Measurements from ENCODE around the gene VPS13A.

Gene VPS13A

GRCh38 chr9:77424993-77425392 is 247.7 kb downstream of the VPS13A start:
- H3K9ac ChIP-seq (ENCODE audit: low read length) = no peak overlapping the region
- no peak overlapping the region for H3K4me3 ChIP-seq (ENCODE audit: low read depth, low read length)
- H3K36me3 ChIP-seq (ENCODE audit: control insufficient read depth in 1 of 2, insufficient read depth in 2 of 2, low read length in 2 of 2) = no peaks in the 10 kb centered on the region
- H2AK5ac ChIP-seq (ENCODE audit: low read length) = no peak overlapping the region
- H2AFZ ChIP-seq (ENCODE audit: insufficient read depth, low read length, poor library complexity) = no peak overlapping the region
- no peak overlapping the region for H3K4ac ChIP-seq (ENCODE audit: low read depth, low read length)
- no peak overlapping the region for H3K4me2 ChIP-seq (ENCODE audit: low read length)
- no peak overlapping the region for H3K27ac ChIP-seq (ENCODE audit: low read depth, low read length)
- H4K91ac ChIP-seq (ENCODE audit: low read depth, low read length) = no peak overlapping the region
- no peak overlapping the region for H4K8ac ChIP-seq (ENCODE audit: low read depth, low read length)
- no peak overlapping the region for H2BK12ac ChIP-seq (ENCODE audit: low read length)
- H3K79me1 ChIP-seq (ENCODE audit: low read length) = no peaks in the 10 kb centered on the region
- H3K14ac ChIP-seq (ENCODE audit: low read length) = no peak overlapping the region
- WGBS (ENCODE audit: extremely low coverage, insufficient coverage, insufficient read length) = no CpG with 5 or more reads among the region's 2 CpGs
- no peaks in the 10 kb centered on the region for H3K79me2 ChIP-seq (ENCODE audit: control insufficient read depth, insufficient read depth, low read length, poor library complexity)
- DNase-seq = no peak
- no peak overlapping the region for H4K12ac ChIP-seq (ENCODE audit: low read depth, low read length)
- peaks cover 1% of the 10 kb centered on the region for H3K9me3 ChIP-seq (ENCODE audit: insufficient read depth, low read depth, low read length)
- H2BK5ac ChIP-seq (ENCODE audit: low read depth, low read length, poor library complexity) = no peak overlapping the region
- H3K4me1 ChIP-seq (ENCODE audit: control insufficient read depth in 1 of 2, insufficient read depth in 2 of 2, low read length in 2 of 2) = peaks cover 0 to 4% of the 10 kb centered on the region in 2 experiments
- H2BK120ac ChIP-seq (ENCODE audit: insufficient read depth, low read length, poor library complexity) = no peak overlapping the region
- H3K18ac ChIP-seq (ENCODE audit: low read length) = no peak overlapping the region
- H3K23ac ChIP-seq (ENCODE audit: low read length) = no peak overlapping the region
- no peaks in the 10 kb centered on the region for H3K27me3 ChIP-seq (ENCODE audit: insufficient read depth, low read length)

DNA sequence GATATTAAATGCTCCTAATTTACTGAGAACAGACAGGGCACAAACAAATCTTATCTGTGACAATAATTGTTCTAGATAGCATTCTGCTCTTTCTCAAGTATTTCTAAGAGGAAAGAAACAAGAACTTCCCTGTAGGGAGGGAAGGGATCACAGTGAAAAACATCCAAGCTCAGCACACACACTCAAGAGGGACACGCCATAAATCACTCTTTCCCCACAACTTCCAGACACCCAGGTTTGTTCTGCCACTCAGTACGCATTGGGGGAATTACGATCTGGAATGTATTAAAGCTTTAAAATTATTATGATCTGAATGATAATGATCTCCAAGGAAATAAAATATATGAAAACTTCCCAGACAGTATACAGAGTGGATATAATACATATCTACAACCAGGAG is 249.4 kb downstream of the VPS13A start:
- peaks cover 0 to 4% of the 10 kb centered on the region in 2 experiments for H3K4me1 ChIP-seq (ENCODE audit: control insufficient read depth in 1 of 2, insufficient read depth in 2 of 2, low read length in 2 of 2)
- WGBS (ENCODE audit: extremely low coverage, insufficient coverage, insufficient read length) = no CpG with 5 or more reads among the region's 3 CpGs
- H3K79me1 ChIP-seq (ENCODE audit: low read length) = no peaks in the 10 kb centered on the region
- H4K8ac ChIP-seq (ENCODE audit: low read depth, low read length) = no peak overlapping the region
- no peak overlapping the region for H2BK120ac ChIP-seq (ENCODE audit: insufficient read depth, low read length, poor library complexity)
- no peak overlapping the region for H3K23ac ChIP-seq (ENCODE audit: low read length)
- H3K9ac ChIP-seq (ENCODE audit: low read length) = no peak overlapping the region
- H3K4me3 ChIP-seq (ENCODE audit: low read depth, low read length) = no peak overlapping the region
- no peaks in the 10 kb centered on the region for H3K36me3 ChIP-seq (ENCODE audit: control insufficient read depth in 1 of 2, insufficient read depth in 2 of 2, low read length in 2 of 2)
- H2BK5ac ChIP-seq (ENCODE audit: low read depth, low read length, poor library complexity) = no peak overlapping the region
- no peak overlapping the region for H3K18ac ChIP-seq (ENCODE audit: low read length)
- H3K4me2 ChIP-seq (ENCODE audit: low read length) = no peak overlapping the region
- peaks cover 1% of the 10 kb centered on the region for H3K9me3 ChIP-seq (ENCODE audit: insufficient read depth, low read depth, low read length)
- no peak overlapping the region for H4K12ac ChIP-seq (ENCODE audit: low read depth, low read length)
- no peak overlapping the region for H2BK12ac ChIP-seq (ENCODE audit: low read length)
- no peaks in the 10 kb centered on the region for H3K79me2 ChIP-seq (ENCODE audit: control insufficient read depth, insufficient read depth, low read length, poor library complexity)
- no peak overlapping the region for H3K14ac ChIP-seq (ENCODE audit: low read length)
- H3K4ac ChIP-seq (ENCODE audit: low read depth, low read length) = no peak overlapping the region
- no peak overlapping the region for H2AK5ac ChIP-seq (ENCODE audit: low read length)
- H2AFZ ChIP-seq (ENCODE audit: insufficient read depth, low read length, poor library complexity) = no peak overlapping the region
- H3K27me3 ChIP-seq (ENCODE audit: insufficient read depth, low read length) = no peaks in the 10 kb centered on the region
- H3K27ac ChIP-seq (ENCODE audit: low read depth, low read length) = no peak overlapping the region
- H4K91ac ChIP-seq (ENCODE audit: low read depth, low read length) = no peak overlapping the region
- no peak for DNase-seq

DNA sequence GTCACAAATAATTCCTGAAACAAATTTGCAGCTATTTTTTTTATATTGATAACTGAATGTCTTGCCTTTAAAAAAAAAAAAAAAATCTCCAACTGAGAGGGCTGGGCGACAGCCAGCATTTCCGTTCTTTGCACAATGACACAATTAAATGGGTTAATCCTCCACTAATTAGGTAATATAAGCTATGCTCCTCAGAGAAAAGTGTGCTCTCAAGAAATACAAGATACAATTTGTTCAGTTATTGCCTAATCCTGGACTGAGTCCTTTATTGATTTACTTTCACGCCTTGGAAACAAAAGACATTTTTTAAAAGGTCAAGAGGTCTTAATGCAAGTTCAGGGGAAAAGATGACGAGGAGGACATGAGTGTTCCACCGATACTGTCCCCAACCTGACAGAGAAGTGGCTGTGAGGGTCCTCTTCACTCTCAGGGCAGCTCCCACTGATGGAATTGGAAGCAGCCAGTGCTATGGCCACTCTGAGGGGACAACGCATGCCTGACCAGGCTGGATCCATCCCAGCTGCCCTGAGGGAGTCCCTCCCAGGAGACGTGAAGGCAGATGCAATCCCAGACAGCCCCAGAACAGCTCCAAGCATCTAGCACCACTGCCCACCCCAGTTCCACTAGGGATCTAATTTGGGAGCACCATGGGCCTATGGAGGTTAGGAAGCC is 250.1 kb downstream of the VPS13A start:
- WGBS (ENCODE audit: extremely low coverage, insufficient coverage, insufficient read length) = no CpG with 5 or more reads among the region's 7 CpGs
- Histone ChIP-seq H3K36me3 (ENCODE audit: control insufficient read depth in 1 of 2, insufficient read depth in 2 of 2, low read length in 2 of 2) (no peaks in the 10 kb centered on the region), H4K12ac (ENCODE audit: low read depth, low read length) (no peak overlapping the region), H3K18ac (ENCODE audit: low read length) (no peak overlapping the region), H3K79me1 (ENCODE audit: low read length) (no peaks in the 10 kb centered on the region), H3K4me1 (ENCODE audit: control insufficient read depth in 1 of 2, insufficient read depth in 2 of 2, low read length in 2 of 2) (peaks cover 0 to 4% of the 10 kb centered on the region in 2 experiments), H3K4ac (ENCODE audit: low read depth, low read length) (no peak overlapping the region), H3K9me3 (ENCODE audit: insufficient read depth, low read depth, low read length) (peaks cover 1% of the 10 kb centered on the region), H3K14ac (ENCODE audit: low read length) (no peak overlapping the region), H3K9ac (ENCODE audit: low read length) (no peak overlapping the region), H3K4me3 (ENCODE audit: low read depth, low read length) (no peak overlapping the region), H3K27me3 (ENCODE audit: insufficient read depth, low read length) (no peaks in the 10 kb centered on the region), H2BK5ac (ENCODE audit: low read depth, low read length, poor library complexity) (no peak overlapping the region), H2AFZ (ENCODE audit: insufficient read depth, low read length, poor library complexity) (no peak overlapping the region), H2BK12ac (ENCODE audit: low read length) (no peak overlapping the region), H3K4me2 (ENCODE audit: low read length) (no peak overlapping the region), H3K79me2 (ENCODE audit: control insufficient read depth, insufficient read depth, low read length, poor library complexity) (no peaks in the 10 kb centered on the region), H3K27ac (ENCODE audit: low read depth, low read length) (no peak overlapping the region), H3K23ac (ENCODE audit: low read length) (no peak overlapping the region), H2BK120ac (ENCODE audit: insufficient read depth, low read length, poor library complexity) (no peak overlapping the region), H2AK5ac (ENCODE audit: low read length) (no peak overlapping the region), H4K91ac (ENCODE audit: low read depth, low read length) (no peak overlapping the region), H4K8ac (ENCODE audit: low read depth, low read length) (no peak overlapping the region)
- no peak for DNase-seq

DNA sequence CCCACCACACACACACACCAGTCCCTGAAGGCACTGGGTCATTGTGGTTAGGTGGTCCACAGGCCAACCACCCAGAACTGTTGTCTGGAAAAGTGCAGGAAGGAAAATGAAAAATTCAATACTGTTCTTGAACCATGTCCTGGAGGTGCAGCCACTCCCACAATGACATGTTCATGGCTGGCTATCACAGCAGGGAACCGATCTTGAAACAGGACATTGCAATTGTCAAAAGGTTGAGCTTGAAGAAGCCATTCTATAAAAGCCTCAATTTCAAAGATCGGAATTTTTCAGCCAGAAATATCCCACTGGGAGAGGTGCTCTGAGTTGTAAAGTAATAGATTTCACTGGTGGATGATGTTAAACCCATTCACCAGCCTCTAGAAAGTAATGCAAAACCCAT is 252.6 kb downstream of the VPS13A start:
- Histone ChIP-seq H2BK120ac (ENCODE audit: insufficient read depth, low read length, poor library complexity) (no peak overlapping the region), H3K27ac (ENCODE audit: low read depth, low read length) (no peak overlapping the region), H4K91ac (ENCODE audit: low read depth, low read length) (no peak overlapping the region), H3K23ac (ENCODE audit: low read length) (no peak overlapping the region), H3K9ac (ENCODE audit: low read length) (no peak overlapping the region), H3K36me3 (ENCODE audit: control insufficient read depth in 1 of 2, insufficient read depth in 2 of 2, low read length in 2 of 2) (no peaks in the 10 kb centered on the region), H3K27me3 (ENCODE audit: insufficient read depth, low read length) (no peaks in the 10 kb centered on the region), H3K9me3 (ENCODE audit: insufficient read depth, low read depth, low read length) (peaks cover 1% of the 10 kb centered on the region), H2AK5ac (ENCODE audit: low read length) (no peak overlapping the region), H2AFZ (ENCODE audit: insufficient read depth, low read length, poor library complexity) (no peak overlapping the region), H3K18ac (ENCODE audit: low read length) (no peak overlapping the region), H4K12ac (ENCODE audit: low read depth, low read length) (no peak overlapping the region), H3K4me3 (ENCODE audit: low read depth, low read length) (no peak overlapping the region), H3K79me2 (ENCODE audit: control insufficient read depth, insufficient read depth, low read length, poor library complexity) (no peaks in the 10 kb centered on the region), H2BK5ac (ENCODE audit: low read depth, low read length, poor library complexity) (no peak overlapping the region), H3K14ac (ENCODE audit: low read length) (no peak overlapping the region), H2BK12ac (ENCODE audit: low read length) (no peak overlapping the region), H3K79me1 (ENCODE audit: low read length) (no peaks in the 10 kb centered on the region), H3K4ac (ENCODE audit: low read depth, low read length) (no peak overlapping the region), H3K4me1 (ENCODE audit: control insufficient read depth in 1 of 2, insufficient read depth in 2 of 2, low read length in 2 of 2) (peaks cover 0 to 4% of the 10 kb centered on the region in 2 experiments), H3K4me2 (ENCODE audit: low read length) (no peak overlapping the region), H4K8ac (ENCODE audit: low read depth, low read length) (no peak overlapping the region)
- no CpG with 5 or more reads among the region's 2 CpGs for WGBS (ENCODE audit: extremely low coverage, insufficient coverage, insufficient read length)
- DNase-seq = no peak

Data from trophoblast cell (in vitro differentiated cells and primary cell).